ENCODE results near the gene TMEM145.
A peak's percentile ranks its signal among the peaks of the same experiment; 100 is the strongest.

The TMEM145 gene

GRCh38 chr19:42351079-42351735 is 38.1 kb downstream of the TMEM145 start:
- DNase-seq (ENCODE audit: low read depth, low spot score): no peak
- peaks cover 6% of the 10 kb centered on the region; the same call in 1 of the 2 replicates for H3K36me3 ChIP-seq (ENCODE audit: control insufficient read depth, insufficient read depth, low read length)
- no CpG with 5 or more reads among the region's 21 CpGs for WGBS (ENCODE audit: insufficient coverage, insufficient read length)
- H3K9me3 ChIP-seq (ENCODE audit: control insufficient read depth, insufficient read depth, low read length): no peaks in the 10 kb centered on the region
- no peak overlapping the region for H3K4me3 ChIP-seq (ENCODE audit: low read length)
- H3K27ac ChIP-seq (ENCODE audit: low read length): no peak overlapping the region
- H3K27me3 ChIP-seq (ENCODE audit: control insufficient read depth, insufficient read depth, low read length): no peaks in the 10 kb centered on the region
- H3K4me1 ChIP-seq (ENCODE audit: control insufficient read depth, insufficient read depth, low read length): no peaks in the 10 kb centered on the region; the same call in 1 of the 2 replicates

- H3K9me3 ChIP-seq (ENCODE audit: control insufficient read depth, insufficient read depth, low read length): no peaks in the 10 kb centered on the region
- DNase-seq (ENCODE audit: low read depth, low spot score): no peak
- H3K27me3 ChIP-seq (ENCODE audit: control insufficient read depth, insufficient read depth, low read length): no peaks in the 10 kb centered on the region
- no peak overlapping the region for H3K27ac ChIP-seq (ENCODE audit: low read length)
- H3K4me1 ChIP-seq (ENCODE audit: control insufficient read depth, insufficient read depth, low read length): no peaks in the 10 kb centered on the region; the same call in 1 of the 2 replicates
- WGBS (ENCODE audit: insufficient coverage, insufficient read length): no CpG with 5 or more reads among the region's 31 CpGs
- H3K36me3 ChIP-seq (ENCODE audit: control insufficient read depth, insufficient read depth, low read length): peaks cover 13% of the 10 kb centered on the region; the same call in 1 of the 2 replicates
- no peak overlapping the region for H3K4me3 ChIP-seq (ENCODE audit: low read length)
Observed at GRCh38 chr19:42352301-42353259, 39.5 kb downstream of the TMEM145 start.

GRCh38 chr19:42353341-42354015 is 40.4 kb downstream of the TMEM145 start:
- H3K4me3 ChIP-seq (ENCODE audit: low read length): no peak overlapping the region
- no peaks in the 10 kb centered on the region for H3K27me3 ChIP-seq (ENCODE audit: control insufficient read depth, insufficient read depth, low read length)
- WGBS (ENCODE audit: insufficient coverage, insufficient read length): no CpG with 5 or more reads among the region's 29 CpGs
- no peak for DNase-seq (ENCODE audit: low read depth, low spot score)
- H3K9me3 ChIP-seq (ENCODE audit: control insufficient read depth, insufficient read depth, low read length): no peaks in the 10 kb centered on the region
- H3K4me1 ChIP-seq (ENCODE audit: control insufficient read depth, insufficient read depth, low read length): no peaks in the 10 kb centered on the region
- no peak overlapping the region for H3K27ac ChIP-seq (ENCODE audit: low read length)
- H3K36me3 ChIP-seq (ENCODE audit: control insufficient read depth, insufficient read depth, low read length): peaks cover 13% of the 10 kb centered on the region; the same call in 1 of the 2 replicates

GRCh38 chr19:42355896-42356295 is 42.8 kb downstream of the TMEM145 start:
- peaks cover 11% of the 10 kb centered on the region; the same call in 1 of the 2 replicates for H3K36me3 ChIP-seq (ENCODE audit: control insufficient read depth, insufficient read depth, low read length)
- WGBS (ENCODE audit: insufficient coverage, insufficient read length): no CpG with 5 or more reads among the region's 12 CpGs
- no peak for DNase-seq (ENCODE audit: low read depth, low spot score)
- no peak overlapping the region for H3K4me3 ChIP-seq (ENCODE audit: low read length)
- H3K9me3 ChIP-seq (ENCODE audit: control insufficient read depth, insufficient read depth, low read length): no peaks in the 10 kb centered on the region
- no peaks in the 10 kb centered on the region for H3K27me3 ChIP-seq (ENCODE audit: control insufficient read depth, insufficient read depth, low read length)
- H3K4me1 ChIP-seq (ENCODE audit: control insufficient read depth, insufficient read depth, low read length): no peaks in the 10 kb centered on the region
- no peak overlapping the region for H3K27ac ChIP-seq (ENCODE audit: low read length)

GRCh38 chr19:42356686-42357085 is 43.6 kb downstream of the TMEM145 start:
- no peak overlapping the region for H3K27ac ChIP-seq (ENCODE audit: low read length)
- WGBS (ENCODE audit: insufficient coverage, insufficient read length): no CpG with 5 or more reads among the region's 15 CpGs
- no peaks in the 10 kb centered on the region for H3K9me3 ChIP-seq (ENCODE audit: control insufficient read depth, insufficient read depth, low read length)
- H3K4me1 ChIP-seq (ENCODE audit: control insufficient read depth, insufficient read depth, low read length): no peaks in the 10 kb centered on the region
- H3K4me3 ChIP-seq (ENCODE audit: low read length): no peak overlapping the region
- no peaks in the 10 kb centered on the region for H3K27me3 ChIP-seq (ENCODE audit: control insufficient read depth, insufficient read depth, low read length)
- DNase-seq (ENCODE audit: low read depth, low spot score): no peak
- H3K36me3 ChIP-seq (ENCODE audit: control insufficient read depth, insufficient read depth, low read length): peaks cover 11% of the 10 kb centered on the region; the same call in 1 of the 2 replicates

GRCh38 chr19:42357290-42357689 is 44.2 kb downstream of the TMEM145 start:
- WGBS (ENCODE audit: insufficient coverage, insufficient read length): no CpG with 5 or more reads among the region's 12 CpGs
- no peaks in the 10 kb centered on the region for H3K27me3 ChIP-seq (ENCODE audit: control insufficient read depth, insufficient read depth, low read length)
- no peak overlapping the region for H3K4me3 ChIP-seq (ENCODE audit: low read length)
- H3K4me1 ChIP-seq (ENCODE audit: control insufficient read depth, insufficient read depth, low read length): no peaks in the 10 kb centered on the region
- H3K9me3 ChIP-seq (ENCODE audit: control insufficient read depth, insufficient read depth, low read length): no peaks in the 10 kb centered on the region
- no peak for DNase-seq (ENCODE audit: low read depth, low spot score)
- H3K27ac ChIP-seq (ENCODE audit: low read length): no peak overlapping the region
- H3K36me3 ChIP-seq (ENCODE audit: control insufficient read depth, insufficient read depth, low read length): peaks cover 11% of the 10 kb centered on the region; the same call in 1 of the 2 replicates

GRCh38 chr19:42360787-42361544 is 47.9 kb downstream of the TMEM145 start:
- Histone ChIP-seq H3K9me3 (ENCODE audit: control insufficient read depth, insufficient read depth, low read length) (0 out of 2 replicates have a peak, but pooled peaks cover 2% of the 10 kb centered on the region), H3K4me1 (ENCODE audit: control insufficient read depth, insufficient read depth, low read length) (no peaks in the 10 kb centered on the region), H3K27ac (ENCODE audit: low read length) (no peak overlapping the region), H3K27me3 (ENCODE audit: control insufficient read depth, insufficient read depth, low read length) (no peaks in the 10 kb centered on the region), H3K36me3 (ENCODE audit: control insufficient read depth, insufficient read depth, low read length) (peaks cover 13% of the 10 kb centered on the region), H3K4me3 (ENCODE audit: low read length) (no peak overlapping the region)
- no CpG with 5 or more reads among the region's 16 CpGs for WGBS (ENCODE audit: insufficient coverage, insufficient read length)
- peak; percentile 31 for DNase-seq (ENCODE audit: low read depth, low spot score)

- no CpG with 5 or more reads among the region's 7 CpGs for WGBS (ENCODE audit: insufficient coverage, insufficient read length)
- no peaks in the 10 kb centered on the region for H3K4me1 ChIP-seq (ENCODE audit: control insufficient read depth, insufficient read depth, low read length)
- no peak overlapping the region for H3K4me3 ChIP-seq (ENCODE audit: low read length)
- DNase-seq (ENCODE audit: low read depth, low spot score): no peak
- no peaks in the 10 kb centered on the region for H3K27me3 ChIP-seq (ENCODE audit: control insufficient read depth, insufficient read depth, low read length)
- H3K9me3 ChIP-seq (ENCODE audit: control insufficient read depth, insufficient read depth, low read length): 0 out of 2 replicates have a peak, but pooled peaks cover 2% of the 10 kb centered on the region
- no peak overlapping the region for H3K27ac ChIP-seq (ENCODE audit: low read length)
- H3K36me3 ChIP-seq (ENCODE audit: control insufficient read depth, insufficient read depth, low read length): peaks cover 13% of the 10 kb centered on the region
Observed at GRCh38 chr19:42361545-42361910, 48.4 kb downstream of the TMEM145 start.

- WGBS (ENCODE audit: insufficient coverage, insufficient read length): no CpG with 5 or more reads among the region's 14 CpGs
- DNase-seq (ENCODE audit: low read depth, low spot score): no peak
- peaks cover 7% of the 10 kb centered on the region for H3K36me3 ChIP-seq (ENCODE audit: control insufficient read depth, insufficient read depth, low read length)
Observed at GRCh38 chr19:42362342-42362741, 49.2 kb downstream of the TMEM145 start.

More at GRCh38 chr19:42362342-42362741, 49.2 kb downstream of the TMEM145 start:
- Histone ChIP-seq H3K9me3 (ENCODE audit: control insufficient read depth, insufficient read depth, low read length) (0 out of 2 replicates have a peak, but pooled peaks cover 2% of the 10 kb centered on the region), H3K4me3 (ENCODE audit: low read length) (no peak overlapping the region), H3K4me1 (ENCODE audit: control insufficient read depth, insufficient read depth, low read length) (no peaks in the 10 kb centered on the region), H3K27ac (ENCODE audit: low read length) (no peak overlapping the region), H3K27me3 (ENCODE audit: control insufficient read depth, insufficient read depth, low read length) (no peaks in the 10 kb centered on the region)
